Breast epithelium (tissue), 3 donors: ENCODE results near the gene MYO19.

Experiments used
- CTCF ChIP-seq, 3 donors: fragments of 450-650 bp; IDR thresholded peaks; one replicate each; pipeline ENCODE4 v1.5.1; 2016 to 2017; ENCODE audit warnings: antibody characterized with exemption in 3 of 3, mild to moderate bottlenecking in 3 of 3, moderate library complexity in 3 of 3
- POLR2A ChIP-seq: fragments of 450-650 bp; IDR thresholded peaks from one replicate; pipeline ENCODE4 v1.6.1; 2016; ENCODE audit warnings: antibody characterized with exemption, mild to moderate bottlenecking, moderate library complexity
- POLR2AphosphoS5 ChIP-seq, 3 donors: sonication (generic); formaldehyde crosslinking; IDR thresholded peaks; one replicate each; pipeline ENCODE4 v1.6.1; 2017; ENCODE audit warnings: antibody characterized with exemption in 3 of 3

GRCh38 chr17:36510636-36511035 lies 24.0 kb downstream of the MYO19 start:
- TF ChIP-seq CTCF (IDR thresholded peaks at IDR 0.05): no peak
- TF ChIP-seq POLR2A: no peak
- TF ChIP-seq POLR2AphosphoS5 (IDR thresholded peaks at IDR 0.05): no peak
